Islet of Langerhans (tissue), 1 donor: Measurements from ENCODE around the gene CLDN11.
A peak's percentile ranks its signal among the peaks of the same experiment; 100 is the strongest.

Source experiments
- FAIRE-seq: peaks from one replicate; lab custom pipeline; 2011; peaks lifted over from hg19 to GRCh38; lab: Jason Lieb, UNC

Gene CLDN11

DNA sequence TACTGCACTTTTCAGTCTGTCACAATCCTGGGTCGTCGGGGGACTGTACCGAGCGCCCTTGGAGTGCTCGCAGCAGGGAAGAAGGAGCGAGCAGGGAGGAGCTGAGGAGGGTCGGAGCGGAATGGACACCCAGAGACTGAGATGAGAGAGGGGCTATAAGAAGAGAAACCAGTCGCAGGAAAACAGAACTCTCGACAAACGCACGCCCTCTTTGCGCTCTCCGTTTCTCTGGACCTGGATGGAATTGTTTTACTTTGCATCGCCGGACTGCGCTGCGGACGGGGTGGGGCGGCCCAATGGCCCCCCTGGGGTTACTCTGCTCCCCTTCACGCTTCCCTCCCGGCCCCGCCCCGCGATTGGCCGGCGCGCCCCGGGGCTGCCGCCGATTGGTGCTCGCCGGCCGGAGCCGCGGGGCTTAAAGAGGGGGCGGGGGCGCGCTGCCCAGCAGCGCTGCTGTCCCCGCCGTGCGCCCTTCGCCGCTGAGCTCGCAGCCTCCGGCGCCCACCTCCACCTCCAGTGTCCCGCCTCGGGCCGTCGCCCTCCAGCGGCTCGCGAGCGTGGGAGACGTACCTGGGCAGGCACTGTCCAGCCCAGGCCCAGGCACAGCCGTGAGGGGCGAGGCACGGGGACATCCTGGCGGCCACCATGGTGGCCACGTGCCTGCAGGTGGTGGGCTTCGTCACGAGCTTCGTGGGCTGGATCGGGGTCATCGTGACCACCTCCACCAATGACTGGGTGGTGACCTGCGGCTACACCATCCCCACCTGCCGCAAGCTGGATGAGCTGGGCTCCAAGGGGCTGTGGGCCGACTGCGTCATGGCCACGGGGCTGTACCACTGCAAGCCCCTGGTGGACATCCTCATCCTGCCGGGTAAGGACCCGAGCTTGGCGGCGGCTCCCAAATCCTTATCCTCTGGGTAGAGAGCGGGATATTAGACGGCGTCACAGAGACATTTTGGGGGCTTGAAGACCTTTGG, at the start of gene CLDN11:
TSS of gene CLDN11 (plus strand) at position 447 of the 977 bp plus-strand sequence. CDS start at position 646, 199 bp downstream.
- no peak for FAIRE-seq

DNA sequence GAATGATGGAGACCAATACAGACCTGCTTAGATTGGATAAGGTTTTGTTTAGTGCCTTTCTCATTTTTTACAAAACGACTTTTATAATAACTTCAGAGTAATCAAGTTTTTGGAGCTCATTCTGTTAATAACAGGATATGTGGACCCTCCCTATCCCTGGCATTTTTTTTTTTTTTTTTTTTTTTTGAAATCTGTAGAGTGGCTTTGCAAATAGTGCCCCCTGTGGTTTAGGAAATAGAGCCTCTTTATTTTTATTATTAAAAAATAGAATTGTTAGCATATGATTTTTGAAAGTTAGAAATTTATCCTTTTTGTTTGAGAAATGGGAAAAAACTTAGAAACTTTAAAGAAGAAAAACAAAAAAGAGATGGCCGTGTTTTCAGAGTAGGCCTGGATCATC, 49.7 kb upstream of the CLDN11 start:
- FAIRE-seq, result no peak

DNA sequence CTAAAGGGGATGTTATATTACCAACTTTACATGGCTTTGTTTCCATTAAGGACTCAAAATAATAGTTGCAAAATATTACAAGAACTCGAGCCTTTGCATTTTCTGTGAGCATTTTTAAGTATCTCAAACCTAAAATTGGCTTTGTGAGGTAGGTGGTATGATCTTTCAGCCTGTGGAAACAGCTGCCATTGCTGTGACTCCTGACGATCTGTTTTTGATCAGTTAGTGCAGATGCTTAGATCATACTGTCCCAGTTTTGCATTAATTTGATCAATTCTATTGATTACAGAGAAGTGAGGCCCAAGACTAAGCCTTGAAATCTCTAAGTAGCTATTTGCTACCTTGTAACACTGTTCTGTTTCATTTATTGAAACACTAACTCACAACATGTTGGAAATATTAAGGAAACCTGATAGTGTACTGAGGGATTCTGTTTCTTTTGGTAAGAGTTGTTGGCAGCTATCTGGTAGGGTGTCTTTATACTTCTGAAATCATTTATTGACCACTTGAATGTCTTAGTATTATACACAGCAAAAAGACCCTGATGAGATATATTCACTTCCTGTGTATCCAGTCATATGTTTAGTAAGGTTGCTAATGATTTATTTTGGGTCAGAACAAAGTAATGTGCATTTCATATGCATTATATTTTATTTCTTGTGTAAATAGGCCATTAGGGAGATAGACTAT, 46.3 kb upstream of the CLDN11 start:
- FAIRE-seq, result no peak

DNA sequence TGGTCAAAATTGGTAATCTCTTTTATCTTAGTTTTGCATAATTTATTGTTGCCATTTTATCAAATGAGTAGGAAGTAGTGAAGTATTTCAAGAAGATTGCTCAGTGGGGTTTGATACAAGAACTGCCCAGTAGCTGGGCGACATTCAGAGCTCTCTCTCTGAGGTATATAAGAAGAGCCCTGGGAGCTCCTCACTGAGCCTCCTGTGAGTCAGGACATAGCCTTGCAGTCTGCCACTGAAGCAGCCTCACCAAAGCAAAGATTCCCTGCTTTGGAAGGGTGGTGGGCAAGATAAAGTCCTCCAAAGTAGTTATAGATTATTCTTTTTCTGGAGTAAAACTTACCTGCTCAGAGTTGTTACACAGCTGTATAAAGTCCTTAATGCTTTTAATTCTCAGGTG, 35.1 kb upstream of the CLDN11 start:
- no peak for FAIRE-seq

DNA sequence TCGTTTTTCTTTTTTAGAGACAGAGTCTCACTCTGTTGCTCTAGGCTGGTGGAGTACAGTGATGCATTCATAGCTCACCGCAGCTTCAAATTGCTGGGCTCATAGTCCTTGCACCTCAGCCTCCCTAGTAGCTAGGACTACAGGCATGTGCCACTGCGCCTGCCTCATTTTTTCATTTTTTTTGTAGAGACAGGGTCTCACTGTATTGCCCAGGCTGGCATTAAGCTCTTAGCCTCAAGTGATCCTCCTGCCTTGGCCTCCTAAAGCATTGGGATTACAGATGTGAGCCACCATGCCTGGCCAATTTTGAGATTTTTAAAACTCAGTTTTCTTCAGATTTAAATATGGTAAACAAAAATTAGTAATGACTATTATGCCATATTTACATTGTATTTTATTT, 32.2 kb upstream of the CLDN11 start:
- no peak for FAIRE-seq

DNA sequence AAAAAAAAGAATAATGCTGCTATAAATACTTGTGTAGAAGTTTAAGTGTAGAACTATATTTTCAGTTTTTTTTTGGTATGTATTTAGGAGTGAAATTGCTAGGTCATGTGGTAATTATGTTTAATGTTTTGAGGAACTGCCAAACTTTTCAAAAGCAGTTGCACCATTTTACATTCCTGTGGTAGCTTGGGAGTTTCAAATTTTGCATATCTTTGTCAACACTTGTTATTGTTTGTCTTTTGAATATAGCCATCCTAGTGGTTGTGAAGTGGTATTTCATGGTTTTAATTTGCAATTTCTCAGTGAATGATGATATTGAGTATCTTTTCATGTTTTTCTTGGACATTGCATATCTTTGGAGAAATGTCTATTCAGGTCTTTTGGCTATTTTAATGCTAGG, 30.7 kb upstream of the CLDN11 start:
- FAIRE-seq, result no peak

DNA sequence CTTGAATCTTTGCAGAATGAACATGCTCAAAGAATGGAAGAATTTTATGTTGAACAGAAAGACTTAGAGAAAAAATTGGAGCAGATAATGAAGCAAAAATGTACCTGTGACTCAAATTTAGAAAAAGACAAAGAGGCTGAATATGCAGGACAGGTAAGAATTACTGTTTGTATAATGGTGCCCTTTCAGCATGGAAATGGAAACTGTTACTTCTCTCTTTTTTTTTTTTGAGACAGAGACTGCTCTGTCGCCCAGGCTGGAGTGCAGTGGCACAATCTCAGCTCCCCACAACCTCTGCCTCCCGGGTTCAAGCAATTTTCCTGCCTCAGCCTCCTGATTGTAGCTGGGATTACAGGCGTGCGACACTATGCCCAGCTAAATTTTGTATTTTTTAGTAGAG, 27.6 kb upstream of the CLDN11 start:
- FAIRE-seq, result no peak

DNA sequence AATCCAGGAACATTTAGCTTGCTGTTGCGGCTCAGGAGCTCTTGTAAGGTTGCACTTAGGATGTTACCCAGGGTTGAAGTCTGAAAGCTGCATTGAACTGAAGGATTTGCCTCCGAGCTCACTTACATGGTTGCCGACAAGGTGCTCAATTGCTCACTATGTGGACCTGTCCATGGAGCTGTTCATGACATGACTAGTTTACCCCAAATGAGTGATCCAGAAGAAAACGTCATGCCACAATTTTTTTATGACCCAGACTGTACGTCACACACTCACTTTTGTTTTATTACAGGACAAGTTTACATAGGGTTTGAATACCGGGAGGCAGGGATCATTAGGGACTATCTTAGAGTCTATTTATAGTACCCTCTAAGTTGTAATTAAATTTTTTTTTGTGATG, 21.0 kb upstream of the CLDN11 start:
- FAIRE-seq, result no peak

DNA sequence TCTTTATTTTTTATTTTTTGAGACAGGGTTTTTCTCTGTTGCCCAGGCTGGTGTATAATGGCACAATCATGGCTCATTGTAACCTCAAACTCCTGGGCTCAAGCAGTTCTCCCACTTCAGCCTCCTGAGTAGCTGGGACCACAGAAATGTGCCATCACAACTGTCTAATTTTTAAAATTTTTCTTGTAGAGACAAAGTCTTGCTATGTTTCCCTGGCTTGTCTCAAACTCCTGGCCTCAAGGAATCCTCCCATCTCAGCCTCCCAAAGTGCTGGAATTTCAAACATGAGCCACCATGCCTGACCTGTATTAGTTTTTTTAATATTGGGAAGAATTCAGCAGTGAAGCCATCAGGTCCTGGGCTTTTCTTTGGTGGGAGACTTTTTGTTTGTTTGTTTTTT, 13.6 kb upstream of the CLDN11 start:
- FAIRE-seq, result no peak

DNA sequence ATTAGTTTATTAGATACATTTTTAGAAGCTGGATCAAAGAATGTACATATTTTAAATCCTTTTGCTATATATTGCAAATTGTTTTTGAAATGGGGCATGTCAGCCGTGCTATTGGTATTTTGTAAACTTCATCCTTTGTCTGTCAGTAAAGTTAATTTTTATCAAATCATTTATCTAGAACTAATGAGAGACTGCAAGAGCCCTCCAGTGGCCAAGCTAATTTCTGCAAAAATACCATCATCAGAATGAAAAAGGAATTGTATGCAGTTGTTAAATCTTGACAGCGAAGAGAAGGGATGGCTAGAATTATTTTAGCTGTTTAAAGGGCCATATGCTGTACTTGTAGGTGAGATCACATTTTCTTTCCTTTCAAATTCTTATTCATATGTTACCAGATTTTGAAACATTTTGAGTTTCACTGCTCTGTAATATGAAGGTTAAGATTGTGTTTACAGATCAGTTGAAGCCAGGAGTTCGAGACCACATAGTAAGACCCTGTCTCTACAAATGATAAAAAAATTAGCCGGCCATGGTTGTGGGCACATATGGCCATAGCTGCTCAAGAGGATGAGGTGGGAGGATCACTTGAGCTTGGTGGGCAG, 8.1 kb upstream of the CLDN11 start:
- peak; percentile 76 for FAIRE-seq

DNA sequence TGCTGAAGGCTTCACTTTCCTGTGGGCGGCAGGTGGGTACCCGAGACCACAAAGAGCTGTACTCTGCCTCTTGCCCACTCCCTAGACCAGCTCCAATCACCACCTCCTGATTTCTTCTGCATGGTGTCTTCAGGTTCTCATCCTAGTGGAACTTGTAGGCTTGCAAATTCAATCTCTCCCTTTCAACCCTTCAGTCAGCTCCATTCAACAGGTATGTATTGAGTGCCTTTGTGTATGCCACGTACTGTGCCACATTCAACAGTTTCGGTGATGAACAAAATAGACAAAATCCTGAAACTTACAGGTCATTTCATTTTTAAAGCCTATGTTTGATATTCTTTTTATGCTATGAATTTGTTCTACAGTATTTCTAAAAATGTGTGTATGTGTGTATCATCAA, 5.4 kb upstream of the CLDN11 start:
- FAIRE-seq, result no peak

DNA sequence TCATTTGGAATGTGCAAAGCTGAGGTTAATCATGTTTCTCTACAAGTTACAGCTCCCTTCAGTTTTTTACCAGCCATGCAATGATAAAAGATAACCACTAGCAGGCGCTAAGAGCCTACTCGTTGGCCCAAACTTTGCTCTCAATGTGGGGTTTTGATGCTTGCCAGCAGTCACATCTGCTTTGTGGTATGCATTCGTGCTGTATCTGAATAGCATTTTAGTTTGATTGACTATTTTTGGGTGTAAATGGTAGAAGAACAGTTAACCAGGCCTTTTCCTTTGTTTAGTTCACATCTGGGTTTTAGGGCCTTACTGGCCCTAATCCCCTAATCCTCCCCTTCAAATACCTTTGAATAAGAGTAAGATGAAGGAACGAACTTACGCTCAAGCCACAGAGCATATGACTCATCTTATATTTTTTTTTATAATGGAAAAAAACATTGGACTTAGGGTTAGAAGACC, 4.4 kb upstream of the CLDN11 start:
- FAIRE-seq, result no peak

DNA sequence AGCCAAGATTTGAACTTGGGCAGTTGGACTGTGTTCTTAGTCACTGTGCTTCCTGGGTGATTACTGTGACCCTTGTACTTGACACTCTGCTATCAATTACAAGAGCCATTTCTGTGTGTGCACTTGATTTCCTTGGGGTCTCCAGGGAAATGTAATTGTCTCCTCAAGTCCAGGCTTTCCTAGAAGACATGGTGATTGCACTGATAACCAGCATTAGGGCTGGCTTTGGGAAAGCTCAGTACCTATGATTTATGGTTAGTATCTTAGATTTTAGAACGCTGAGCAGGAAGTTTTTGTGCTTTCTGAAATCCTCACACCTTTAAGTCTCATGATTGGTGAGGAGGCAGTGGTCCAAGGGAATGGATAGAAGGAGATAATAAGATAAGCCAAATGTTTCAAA, 1.6 kb upstream of the CLDN11 start:
- FAIRE-seq, result no peak

DNA sequence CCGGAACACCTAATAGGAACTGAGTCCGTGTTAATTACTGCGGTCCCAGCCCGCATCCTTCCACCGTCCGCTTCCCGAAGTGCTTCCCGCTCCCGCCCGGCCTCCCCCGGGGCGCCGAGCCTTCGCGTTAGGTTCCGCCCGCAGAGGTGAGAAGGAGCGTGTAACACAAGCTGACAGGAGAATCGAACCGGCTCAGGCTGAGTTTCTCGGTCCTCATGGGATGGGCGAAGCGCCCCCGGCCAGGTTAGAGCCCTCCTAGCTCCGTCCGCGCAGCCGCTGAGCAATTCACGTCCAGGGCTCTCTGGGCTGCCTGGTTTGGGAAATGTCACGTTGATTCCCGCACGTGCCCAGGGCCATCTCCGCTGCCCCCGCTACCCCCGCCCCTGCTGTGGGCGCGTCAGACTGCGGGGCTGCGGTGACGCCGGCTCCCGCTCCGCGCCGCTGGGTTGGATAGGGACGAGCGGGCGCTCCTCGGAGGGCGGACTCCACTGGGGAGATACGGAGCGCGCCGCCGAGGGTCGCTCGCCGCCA, 954 bp downstream of the CLDN11 start:
- no peak for FAIRE-seq

DNA sequence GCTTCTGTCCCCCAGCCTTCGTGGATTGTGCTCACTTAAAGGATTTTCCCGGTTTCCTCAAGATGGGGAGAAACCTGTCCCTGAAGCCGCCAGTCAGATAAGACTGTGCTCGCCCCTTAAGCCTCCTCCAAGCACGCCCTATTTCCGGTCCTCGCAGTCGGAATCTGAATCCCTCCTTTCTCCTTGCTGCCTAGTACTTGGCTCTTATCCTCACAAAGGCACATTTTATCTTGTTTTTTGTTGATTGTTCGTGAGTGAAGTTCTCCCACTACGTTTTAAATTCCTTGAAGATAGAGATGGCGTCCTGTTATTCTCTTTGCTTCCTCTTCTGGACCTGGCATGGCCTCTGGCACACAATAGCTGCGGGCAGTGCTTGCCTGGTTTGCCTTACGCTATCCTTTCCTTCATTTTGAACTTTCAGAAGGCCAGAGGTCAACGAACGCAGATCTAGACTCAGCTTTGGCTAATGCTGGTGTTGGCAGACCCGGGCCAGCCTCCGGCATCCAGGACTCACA, 1.7 kb downstream of the CLDN11 start:
- no peak for FAIRE-seq

DNA sequence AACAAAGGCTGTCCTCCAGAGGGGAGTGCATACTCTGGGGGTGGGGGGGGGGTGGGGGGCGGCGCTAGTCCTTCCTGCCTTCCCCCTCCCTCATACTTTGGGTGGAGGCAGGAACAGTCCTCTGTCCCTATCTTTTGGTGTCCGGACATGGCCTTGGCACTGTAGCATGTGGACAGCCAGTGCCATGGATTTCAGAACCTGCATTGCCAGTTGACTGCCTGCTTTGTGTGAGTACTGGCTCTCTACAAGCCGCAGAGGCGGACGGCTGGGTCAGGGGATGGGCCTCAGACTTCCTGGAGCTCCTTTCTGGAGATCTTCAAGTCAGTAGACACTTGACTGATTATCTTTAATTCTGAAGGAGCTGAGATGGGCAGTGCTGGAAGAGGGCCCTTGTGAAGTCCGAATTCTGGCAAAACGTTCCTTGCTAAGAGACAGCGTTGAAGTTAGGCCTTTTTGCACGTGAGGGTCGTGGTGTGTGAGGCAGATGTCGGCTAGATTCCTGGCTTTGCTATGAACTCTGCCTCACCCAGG, 2.5 kb downstream of the CLDN11 start:
- FAIRE-seq, result no peak

DNA sequence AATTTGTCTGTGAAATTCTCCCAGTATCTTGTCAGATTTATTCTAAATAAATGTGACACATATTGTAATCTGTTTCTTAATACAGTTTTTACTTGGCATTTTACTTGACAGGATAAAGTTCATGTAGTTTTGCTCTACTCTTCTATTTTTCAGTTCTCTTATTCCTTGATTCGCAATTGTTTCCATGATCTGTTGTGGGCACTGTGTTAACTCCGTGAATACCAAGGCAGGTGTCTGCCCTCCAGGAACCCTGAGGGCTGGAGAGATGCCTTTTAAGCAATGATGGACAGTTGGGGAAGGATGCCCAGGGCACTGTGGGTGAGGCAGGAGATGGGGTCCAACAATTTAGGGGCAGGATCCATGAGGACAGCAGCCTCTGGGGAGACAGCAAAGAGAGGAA, 3.1 kb downstream of the CLDN11 start:
- no peak for FAIRE-seq

DNA sequence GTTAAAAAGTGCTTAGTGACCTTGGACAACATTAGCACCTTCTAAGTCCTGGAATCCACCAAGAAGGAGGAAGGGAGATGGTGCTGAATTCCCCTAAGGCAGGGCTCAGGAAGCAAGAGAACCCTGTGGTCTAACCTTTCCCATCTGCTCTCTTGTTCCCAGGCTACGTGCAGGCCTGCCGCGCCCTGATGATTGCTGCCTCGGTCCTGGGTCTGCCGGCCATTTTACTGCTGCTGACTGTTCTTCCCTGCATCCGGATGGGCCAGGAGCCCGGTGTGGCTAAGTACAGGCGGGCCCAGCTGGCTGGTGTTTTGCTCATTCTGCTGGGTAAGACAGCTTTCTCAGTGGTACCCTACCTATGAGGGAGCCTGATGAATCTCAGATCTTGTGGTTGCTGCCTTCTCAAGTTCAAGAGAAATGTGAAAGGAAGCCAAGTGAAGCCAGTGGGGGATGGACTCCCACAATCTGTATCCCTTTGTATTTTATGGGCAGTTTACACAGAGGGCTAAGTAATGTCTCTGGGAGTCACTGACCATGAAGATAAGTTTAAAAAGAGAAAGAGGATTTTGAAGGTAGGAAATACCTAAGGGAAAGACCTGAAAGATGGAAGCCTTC, 4.4 kb downstream of the CLDN11 start:
- no peak for FAIRE-seq

DNA sequence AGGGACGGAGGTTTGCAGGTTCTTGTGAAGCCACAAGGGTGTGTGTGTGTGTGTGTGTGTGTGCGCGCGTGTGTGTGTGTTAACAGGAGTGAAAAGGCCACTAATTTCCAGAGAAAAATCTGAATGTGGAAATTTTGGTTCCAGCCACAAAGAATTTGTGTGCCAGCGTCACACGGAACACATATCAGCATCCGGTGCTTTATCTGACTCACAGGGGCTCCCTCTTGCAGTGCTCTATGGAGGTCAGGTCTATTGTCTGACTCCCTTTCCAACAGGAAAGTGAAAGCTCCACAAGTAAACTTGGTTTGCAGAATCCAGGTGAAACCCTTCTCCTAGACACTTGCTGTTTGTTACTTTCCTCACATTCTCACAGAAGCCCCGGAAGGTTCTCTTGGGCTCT, 6.2 kb downstream of the CLDN11 start:
- FAIRE-seq, result no peak

DNA sequence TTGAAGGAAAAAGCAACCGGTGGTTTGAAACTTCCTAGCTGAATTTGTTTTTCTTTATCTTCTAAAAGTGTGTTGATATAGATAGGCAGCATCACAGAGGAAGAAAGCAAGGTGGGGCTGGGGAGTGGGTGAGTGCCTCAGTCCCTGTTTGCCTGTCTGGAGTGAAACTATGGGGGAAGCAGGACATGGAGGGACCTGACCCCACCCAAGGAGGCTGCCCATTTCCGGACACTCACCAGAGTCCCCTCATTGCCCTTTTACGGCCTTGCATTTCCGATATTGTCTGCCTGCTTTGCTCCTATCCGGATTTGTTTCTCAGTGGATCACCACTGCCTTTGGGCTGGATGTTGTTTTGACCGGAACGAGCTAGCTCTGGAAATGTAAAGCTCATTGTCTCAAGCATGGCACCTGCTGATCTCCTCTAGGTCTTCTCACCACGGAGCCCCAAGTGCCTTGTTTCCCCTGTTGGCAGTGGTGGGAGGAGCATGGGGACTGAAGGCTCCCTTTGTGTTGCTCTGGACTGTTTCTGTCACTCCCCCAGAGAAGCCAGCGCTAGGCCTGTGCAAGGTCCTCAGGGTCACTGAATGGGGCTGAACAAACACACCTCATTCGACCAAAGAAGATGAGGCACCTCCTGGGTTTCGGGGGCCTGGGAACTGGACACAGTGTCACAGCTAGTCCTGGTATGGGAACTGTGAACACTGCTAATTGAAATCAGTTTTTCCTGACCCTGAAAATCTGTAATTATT, 7.0 kb downstream of the CLDN11 start:
- FAIRE-seq, result no peak

DNA sequence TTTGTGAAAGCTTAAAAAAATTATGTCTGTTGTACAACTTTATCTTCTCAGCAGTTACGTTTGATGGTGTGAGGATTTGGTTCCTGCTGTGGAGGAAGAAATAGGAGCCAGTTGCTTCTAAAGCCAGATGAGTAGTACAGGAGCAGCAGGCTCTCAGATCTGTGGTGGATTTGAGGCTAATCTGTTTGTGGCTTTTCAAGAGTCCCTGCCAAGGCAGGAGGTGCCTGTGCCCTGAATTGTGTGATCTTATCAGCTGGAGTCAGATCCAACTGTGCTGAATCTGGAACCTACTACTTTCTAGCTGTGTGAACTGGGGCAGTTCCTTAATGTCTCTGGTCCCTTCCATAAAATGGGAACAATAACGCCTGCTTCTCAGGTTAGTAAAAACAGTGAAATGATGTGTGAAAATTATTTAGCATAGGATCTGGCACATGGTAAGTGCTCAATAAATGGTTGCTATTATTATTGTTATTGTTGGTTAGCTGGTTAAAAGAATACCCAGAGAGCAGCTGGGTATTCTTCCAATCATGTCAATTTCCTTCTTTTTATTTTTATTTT, 7.7 kb downstream of the CLDN11 start:
- no peak for FAIRE-seq
